Activated CD4-positive, alpha-beta T cell treated with anti-CD3 and anti-CD28 coated beads for 4 hours (primary cell): Measurements from ENCODE around the gene USP54.

ENCODE experiments used
- DNase-seq, 2 donors: peaks; one replicate each; pipeline ENCODE4 v3.0.0-alpha.2; 2020

USP54 gene

DNA sequence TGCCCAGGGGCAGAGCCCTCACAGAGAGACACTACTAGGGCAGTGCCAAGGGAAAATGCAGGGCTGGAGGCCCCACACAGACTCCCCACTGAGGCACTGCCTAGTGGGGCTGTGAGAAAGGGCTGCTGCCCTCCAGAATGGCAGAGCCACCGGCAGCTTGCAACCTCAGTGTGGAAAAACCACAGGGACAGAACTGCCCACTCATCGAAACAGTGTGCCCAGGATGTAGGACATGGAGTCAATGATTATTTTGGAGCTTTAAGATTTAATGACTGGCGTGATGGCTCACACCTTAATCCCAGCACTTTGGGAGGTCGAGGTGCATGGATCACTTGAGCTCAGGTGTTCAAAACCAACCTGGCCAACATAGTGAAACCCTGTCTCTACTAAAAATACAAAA is 130.2 kb downstream of the USP54 start:
- no peak for DNase-seq

DNA sequence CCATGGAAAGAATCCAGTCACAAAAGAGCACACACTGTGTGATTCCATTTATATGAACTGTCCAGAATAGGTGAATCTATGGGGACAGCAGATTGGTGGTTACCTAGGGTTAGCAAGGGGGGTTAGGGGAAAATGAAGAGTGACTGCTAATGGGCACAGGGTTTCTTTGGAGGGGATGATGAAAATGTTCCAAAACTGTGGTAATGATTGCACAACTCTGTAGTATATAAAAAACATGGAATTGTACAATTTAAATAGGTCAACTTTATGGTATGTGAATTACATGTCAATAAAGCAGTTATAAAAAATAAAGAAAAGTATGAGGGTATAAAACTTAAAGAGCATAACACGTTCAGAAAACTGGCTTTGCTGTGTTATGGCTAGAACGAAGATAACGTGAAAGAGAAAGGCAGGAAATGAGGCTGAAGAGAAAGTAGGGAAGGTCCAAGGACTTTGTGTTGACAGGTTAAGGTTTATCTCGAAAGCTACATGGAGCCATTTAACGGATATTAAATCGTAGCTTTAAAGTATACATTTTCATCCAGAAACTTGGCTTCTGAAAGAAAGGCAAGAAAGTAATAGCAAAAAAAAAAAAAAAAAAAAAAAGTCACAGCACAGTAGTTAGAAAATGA is 131.3 kb downstream of the USP54 start:
- DNase-seq = no peak

DNA sequence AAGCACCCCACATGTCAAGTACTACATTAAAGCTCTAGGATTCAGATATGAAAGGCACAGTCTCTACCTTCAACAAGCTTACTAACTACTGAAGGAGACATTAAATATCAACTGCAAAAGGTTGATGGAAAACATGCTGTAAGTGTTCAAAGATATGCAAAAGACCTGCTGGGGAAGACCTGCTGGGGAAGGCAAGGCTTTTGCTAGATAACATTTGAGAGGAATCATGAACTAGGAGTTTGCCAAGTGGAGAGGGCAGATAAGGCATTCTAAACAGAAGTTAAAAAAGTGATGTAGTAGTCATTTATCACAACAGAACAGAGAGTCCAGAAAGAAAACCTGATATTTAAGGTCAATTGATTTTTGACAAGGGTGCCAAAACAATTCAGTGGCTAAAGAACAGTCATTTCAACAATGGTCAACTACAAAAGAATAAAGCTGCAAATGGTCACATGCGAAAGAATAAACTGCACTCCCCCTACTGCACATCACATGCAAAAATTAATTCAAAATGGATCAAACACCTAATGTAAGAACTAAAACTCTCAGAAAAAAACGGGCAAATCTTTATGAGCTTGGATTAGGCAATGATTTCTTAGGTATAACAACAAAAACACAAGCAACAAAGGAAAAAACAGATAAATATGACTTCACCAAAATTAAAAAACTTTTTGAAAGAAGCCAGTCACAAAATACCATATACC is 134.8 kb downstream of the USP54 start:
- no peak for DNase-seq

DNA sequence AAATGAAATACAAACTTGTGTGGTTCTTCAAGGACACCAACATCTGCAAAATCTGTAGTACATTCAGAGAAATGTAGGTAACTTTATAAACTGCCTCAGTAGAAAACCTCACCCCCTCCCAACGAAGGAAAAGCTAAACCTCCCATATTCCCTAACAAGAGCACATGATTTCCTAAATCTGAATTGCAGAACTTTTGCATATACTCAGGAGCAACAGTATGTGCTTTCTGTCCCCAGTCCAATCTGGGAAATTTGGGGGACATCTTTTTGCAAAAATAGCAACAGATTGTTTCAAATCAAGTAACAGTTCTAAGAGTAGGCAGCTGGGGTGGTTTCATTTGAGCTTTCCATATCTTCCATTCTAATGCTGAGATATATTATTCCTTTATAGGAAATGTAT is 142.0 kb downstream of the USP54 start:
- DNase-seq = no peak

DNA sequence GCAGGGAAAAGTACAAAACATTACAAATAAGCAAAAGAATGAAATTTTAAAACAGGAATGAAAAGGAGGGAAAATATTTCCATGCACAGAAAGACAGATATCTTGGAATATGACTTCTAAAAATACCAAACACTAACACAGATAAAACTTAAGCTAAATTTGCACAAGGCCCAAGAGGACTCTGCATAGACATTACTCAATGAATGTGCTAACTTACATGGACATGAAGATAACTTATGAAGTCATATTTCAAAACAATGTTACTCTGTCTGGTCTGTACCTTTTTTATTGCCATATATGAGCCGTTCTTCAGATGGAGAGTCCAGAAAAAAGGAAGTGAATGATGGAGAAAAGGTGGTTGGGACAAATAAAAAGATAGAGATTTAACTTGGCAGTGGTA is 142.8 kb downstream of the USP54 start:
- DNase-seq = no peak
